HG03457 (cell line): ENCODE results near the gene KDM2B.

Experiments
- ATAC-seq: cut with Tn5 transposase; IDR thresholded peaks from one replicate; pipeline ENCODE4 v1.9.1; 2021; ENCODE audit warnings: moderate number of reproducible peaks; ENCODE audit not compliant: unreplicated experiment

The KDM2B gene

GRCh38 chr12:121466794-121467637, 113.8 kb downstream of the KDM2B start:
- peak; percentile 81 for ATAC-seq

GRCh38 chr12:121465921-121466793, 114.7 kb downstream of the KDM2B start:
- peak; percentile 7 for ATAC-seq

- ATAC-seq, result no peak
These were observed 116.5 kb downstream of the KDM2B start for GRCh38 chr12:121464331-121464730.

DNA sequence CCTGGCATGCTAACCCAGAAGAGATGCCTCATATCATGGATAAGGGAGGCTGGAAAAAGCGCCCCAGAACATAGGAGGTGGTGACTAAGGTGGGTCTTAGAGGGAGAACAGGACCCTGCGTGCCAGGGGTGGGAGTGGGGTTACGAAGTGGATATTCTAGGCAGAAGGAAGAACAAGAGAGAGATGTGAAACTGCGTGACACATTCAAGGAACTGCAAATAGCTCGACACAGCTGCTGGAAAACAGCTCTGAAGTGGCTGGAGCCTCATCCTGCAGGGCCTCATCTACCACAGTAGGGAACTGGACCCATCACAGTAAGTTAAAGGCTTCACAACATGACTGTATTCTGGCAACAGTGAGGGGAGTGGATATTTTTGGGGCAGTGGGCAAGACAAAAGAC, 119.8 kb downstream of the KDM2B start:
- no peak for ATAC-seq

DNA sequence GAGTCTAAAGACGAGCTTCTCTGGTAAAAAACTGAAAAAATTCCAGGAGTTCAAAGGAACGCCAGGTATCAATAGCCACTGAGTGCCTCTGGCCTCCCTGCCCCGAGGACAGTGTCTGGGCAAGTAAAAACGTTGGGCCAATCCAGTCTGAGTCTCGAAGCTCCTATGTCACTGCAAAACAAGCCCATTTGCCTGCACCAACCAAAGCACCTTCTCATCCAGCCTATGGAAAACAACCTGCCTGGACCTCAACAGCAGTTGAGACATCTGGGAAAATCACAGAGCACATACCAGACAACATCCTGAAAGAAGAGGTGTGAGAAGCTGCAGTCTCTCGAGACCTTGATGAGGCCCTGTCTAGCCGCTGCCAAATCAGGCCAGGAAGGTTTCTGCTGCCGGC, 124.3 kb downstream of the KDM2B start:
- no peak for ATAC-seq

- no peak for ATAC-seq
These were observed 124.9 kb downstream of the KDM2B start for GRCh38 chr12:121455766-121456420.

- no peak for ATAC-seq
These were observed 125.9 kb downstream of the KDM2B start for GRCh38 chr12:121454921-121455320.

DNA sequence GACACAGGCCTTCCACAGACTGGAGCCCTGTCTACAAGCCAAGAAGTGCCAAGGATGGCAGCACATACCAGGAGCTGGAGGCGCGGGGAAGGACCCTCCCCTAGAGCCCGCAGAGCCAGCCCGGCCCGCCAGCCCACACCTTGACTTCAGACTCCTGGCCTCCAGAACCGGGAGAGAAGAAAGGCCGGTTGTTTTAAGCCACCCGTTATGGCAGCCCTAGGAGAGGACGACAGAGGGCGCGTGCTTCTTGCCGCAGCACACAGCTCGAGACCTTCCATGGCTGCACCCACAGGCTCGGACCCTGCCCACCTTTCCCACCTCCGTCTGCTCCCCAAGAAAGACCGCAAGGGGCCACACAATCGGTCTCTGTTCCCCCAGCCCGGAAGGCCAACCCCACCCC, 127.2 kb downstream of the KDM2B start:
- ATAC-seq, result no peak

DNA sequence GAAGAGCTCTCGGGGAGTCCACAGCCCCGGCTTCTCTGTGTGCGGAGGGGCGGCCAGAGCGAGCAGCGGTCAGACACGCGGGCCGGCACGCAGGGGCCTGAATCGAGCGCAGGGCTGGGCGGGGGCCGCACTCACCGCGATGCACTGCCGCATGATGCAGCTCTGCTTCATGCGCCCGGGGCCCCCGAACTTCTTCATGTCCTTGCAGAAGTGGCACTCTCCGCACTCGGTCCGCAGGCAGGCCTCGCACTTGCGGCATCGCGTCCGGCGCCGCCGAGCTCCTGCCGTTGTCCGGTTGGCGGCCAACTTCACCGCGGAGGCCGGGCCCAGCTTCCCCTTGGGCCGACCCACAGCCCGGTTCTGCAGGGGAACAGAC, 127.8 kb downstream of the KDM2B start:
- no peak for ATAC-seq

- no peak for ATAC-seq
These were observed 128.4 kb downstream of the KDM2B start for GRCh38 chr12:121452340-121452984.

DNA sequence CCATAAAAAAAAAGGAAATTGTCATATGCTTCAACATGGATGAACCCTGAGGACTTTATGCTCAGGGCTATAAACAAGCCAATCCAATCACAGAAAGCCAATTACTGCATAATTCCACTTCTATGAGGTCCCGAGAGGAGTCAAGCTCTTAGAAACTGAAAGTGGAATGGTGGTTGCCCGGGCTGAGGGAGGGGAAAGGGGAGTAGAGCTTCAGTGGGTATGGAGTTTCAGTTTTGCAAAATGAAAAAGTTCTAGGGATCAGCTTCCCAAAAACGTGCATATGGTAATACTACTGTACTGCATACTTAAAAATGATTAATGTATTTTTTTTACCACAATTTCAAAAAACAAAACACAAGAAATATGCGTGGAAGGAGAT, 128.9 kb downstream of the KDM2B start:
- ATAC-seq, result no peak

GRCh38 chr12:121448771-121449315, 132.0 kb downstream of the KDM2B start:
- ATAC-seq, result no peak

DNA sequence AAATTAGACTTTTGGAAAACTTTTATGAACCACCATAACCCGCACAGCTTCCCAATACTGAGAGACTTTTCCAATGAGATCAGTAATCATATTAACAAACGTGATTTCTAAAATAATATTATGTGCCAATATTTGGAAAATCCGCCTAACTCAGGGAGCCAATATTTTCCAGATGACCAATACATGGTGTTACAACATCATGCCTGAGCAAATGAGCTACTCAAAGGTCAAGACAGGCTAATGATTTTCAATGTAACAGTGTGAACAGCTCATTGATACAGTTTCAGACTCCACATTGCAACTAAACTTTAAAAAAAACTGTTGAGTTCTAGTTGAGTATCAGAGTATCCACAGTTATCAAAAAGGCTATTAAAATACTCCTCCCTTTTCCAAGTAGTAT, 134.1 kb downstream of the KDM2B start:
- no peak for ATAC-seq

DNA sequence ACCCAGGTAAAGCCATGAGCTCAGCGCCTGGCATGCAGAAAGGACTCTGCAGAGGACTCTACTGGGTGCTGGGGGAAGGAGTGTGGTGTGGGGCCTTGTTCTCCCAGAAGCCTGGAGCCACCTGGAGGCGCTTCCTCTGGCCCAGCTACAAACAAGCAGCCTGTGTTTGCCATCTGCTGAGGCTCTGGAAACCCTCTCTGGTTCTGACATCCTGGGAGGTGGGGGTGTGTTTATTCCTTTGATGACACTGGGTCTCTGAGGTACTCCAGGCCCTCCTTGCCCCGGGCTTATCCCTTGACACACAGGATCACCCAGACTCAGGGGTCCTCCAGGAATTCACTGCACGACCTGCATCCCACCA, 136.0 kb downstream of the KDM2B start:
- no peak for ATAC-seq

GRCh38 chr12:121443911-121444841, 136.6 kb downstream of the KDM2B start:
- ATAC-seq, result no peak

- ATAC-seq, result no peak
These were observed 137.5 kb downstream of the KDM2B start for GRCh38 chr12:121443193-121443870.

GRCh38 chr12:121442028-121442948, 138.5 kb downstream of the KDM2B start:
- ATAC-seq, result no peak

GRCh38 chr12:121441555-121441954, 139.3 kb downstream of the KDM2B start:
- no peak for ATAC-seq
